Left ventricle myocardium superior (tissue), 1 donor: Measurements from ENCODE around the gene SQSTM1. TPM values are rescaled to one million over a fixed set of nuclear protein-coding genes. Genes with fewer than 3 reads are reported as not detected.
"Not testable (repeated sequence)": the region's sequence is repeated elsewhere in the genome, so short reads cannot be mapped to it uniquely, and the experiment has no call there.

ENCODE experiments used
- ATAC-seq: fragments of 200-7000 bp; cut with Tn5 transposase; one replicate; pipeline ENCODE4 v1.9.1; 2020; ENCODE audit warnings: mild to moderate bottlenecking, moderate library complexity
- DNase-seq: peaks from one replicate; pipeline ENCODE4 v3.0.0-alpha.2; 2020
- intact Hi-C: fragments of 100-400 bp; cut with micrococcal nuclease; formaldehyde crosslinking; loops from one replicate; pipeline ENCODE4 v1.11.0; 2022
- total RNA-seq: library from RNA; stranded (reverse); fragmentation: NEBNext Ultra II Directional; extraction: Animal tissue kit (Norgen Biotek cat#: 25700); gene quantifications from one replicate; pipeline ENCODE4 v1.2.1, GENCODE V29; 2021
- donor health status: DM: no; HTN: yes; CAD: no; lungs with severe emphysema.

SQSTM1 gene
- total RNA-seq, 1 donor from 2014 or later = 434 TPM

- DNase-seq (peak; percentile 11), ATAC-seq (no peak)
- intact Hi-C loops = no loop called here
Measured at GRCh38 chr5:179866241-179867078, 45.8 kb downstream of the SQSTM1 start.

DNA sequence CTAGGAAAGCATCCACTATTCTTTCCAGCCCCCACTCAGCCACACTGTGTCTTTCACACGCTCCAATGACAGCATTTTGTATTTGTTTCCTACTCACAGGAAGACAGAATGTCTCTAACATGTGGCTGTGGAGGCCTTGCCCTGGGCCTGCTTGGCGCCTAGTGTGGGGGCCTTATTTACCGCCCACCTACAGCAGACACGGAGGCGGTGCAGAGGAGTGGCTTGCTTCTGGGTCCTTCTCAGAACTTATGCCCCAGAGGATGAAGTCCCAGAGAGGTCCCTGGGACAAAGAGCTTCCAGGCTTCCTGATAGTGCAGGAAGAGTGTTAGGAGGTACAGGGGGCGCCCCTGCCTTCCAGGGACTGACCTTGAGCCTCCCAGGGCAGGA, 46.4 kb downstream of the SQSTM1 start:
- ATAC-seq = no peak
- intact Hi-C loops = no loop called here

GRCh38 chr5:179867476-179867875, 46.8 kb downstream of the SQSTM1 start:
- no peak for ATAC-seq
- intact Hi-C loops = no loop called here
- peak; percentile 26 for DNase-seq

More for the DNA sequence above, 46.4 kb downstream of the SQSTM1 start:
- peak; percentile 7 for DNase-seq

DNA sequence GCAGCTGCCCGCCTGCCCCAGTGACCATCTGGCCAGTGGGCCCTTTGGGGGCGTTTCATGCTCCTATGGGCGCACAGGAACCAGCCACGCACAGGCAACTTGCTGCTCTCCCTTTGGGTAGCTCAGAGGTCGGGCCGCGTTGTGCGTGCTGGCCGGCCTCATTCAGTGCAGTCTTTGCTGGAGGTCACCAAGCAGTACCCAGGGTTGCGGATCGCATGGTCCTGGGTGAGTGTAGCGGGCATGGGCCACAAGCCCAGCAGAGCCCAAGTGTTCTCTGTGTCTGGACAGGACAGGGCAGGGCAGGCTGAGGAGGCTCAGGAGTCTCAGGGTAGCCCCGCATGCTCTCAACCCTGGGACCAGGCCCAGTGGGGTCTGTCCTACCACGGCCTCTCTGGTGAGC, 47.8 kb downstream of the SQSTM1 start:
- intact Hi-C loops = no loop called here
- DNase-seq = peak; percentile 27
- ATAC-seq = no peak

DNA sequence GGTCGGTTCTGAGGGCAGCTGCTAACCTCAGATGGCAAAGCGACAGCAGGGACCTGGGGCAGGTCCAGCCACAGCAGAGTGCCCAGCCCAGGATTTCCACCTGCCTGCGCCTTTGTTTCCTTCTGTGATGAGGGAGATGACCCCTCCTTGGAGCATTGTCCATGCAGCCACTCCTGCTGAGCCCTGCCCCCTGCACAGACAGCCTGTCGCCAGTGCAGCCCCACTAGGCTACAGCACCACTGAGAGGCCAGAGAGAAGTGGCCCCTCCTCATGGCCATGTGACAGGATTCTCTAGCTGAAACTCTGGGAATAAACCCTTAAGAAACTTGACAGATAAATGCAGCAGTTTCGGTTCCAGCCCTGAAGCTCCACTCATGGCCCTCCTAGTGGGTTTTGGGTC, 48.4 kb downstream of the SQSTM1 start:
- intact Hi-C loops = no loop called here
- peak; percentile 24 for DNase-seq
- ATAC-seq = no peak

DNA sequence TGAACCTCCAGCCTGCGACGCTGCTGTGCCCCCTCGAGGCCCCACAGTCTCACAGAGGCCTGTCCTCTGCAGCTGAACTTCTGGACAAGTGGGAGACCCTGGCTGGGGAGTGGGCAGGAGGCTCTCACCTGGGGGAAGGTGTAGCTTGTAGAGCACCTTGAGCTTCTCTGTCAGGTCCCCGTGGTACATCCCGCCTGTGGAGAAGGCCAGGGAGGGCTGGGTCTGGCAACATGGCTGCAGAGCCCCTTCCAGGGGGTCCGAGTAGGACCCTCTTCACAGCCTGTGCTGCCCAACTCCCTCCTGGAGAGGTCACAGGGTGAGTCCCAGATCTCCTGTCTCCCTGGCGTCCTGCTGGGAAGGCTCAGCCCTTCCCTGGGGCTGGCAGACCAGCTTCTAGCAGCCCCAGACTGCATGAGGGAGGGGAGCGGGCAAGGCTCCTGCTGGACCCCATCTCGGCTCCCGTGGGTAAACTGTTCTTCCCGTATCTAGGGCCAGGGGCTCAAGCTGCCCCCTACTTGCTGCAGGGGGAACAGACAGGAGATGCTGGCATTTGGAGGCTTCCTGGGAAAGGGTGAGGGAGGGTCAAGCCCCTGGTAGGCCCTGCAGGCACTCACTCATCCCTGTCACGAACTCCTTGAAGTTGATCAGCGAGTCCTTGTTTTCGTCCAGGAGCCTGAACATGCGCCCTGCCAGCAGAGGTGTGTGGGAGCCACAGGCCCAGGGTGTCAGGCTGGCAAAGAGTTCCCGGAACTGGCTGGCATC, 49.1 kb downstream of the SQSTM1 start:
- no peak for ATAC-seq
- intact Hi-C loops = no loop called here
- DNase-seq = peak; percentile 22

DNA sequence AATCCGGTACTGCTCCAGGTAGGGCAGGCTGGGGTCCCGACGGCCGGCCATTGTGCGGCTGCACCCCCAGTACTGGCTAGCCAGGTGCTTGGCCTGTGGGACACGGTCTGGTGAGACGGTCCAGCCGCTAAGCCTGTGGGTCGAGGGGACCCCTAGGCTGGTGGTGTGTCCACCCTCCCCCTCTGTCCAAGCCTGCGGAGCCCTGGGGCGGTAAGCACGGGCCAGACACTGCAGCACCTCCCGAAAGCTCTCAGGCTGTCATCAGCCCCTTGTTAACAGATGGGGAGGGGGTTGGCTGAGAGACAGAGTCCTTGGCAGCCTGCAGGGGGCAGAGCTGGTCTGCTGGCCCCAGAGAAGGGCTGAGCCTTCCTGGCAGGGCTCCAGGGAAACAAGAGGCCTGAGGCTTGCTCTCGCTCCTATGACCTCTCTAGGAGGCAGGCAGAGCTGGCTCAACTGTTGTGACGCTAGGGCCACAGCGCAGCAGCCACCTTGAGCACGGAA, 49.7 kb downstream of the SQSTM1 start:
- DNase-seq (peak; percentile 85), ATAC-seq (peak; percentile 86)
- intact Hi-C loops = no loop called here

GRCh38 chr5:179870952-179871351, 50.2 kb downstream of the SQSTM1 start:
- no peak for ATAC-seq
- DNase-seq = no peak
- intact Hi-C loops = no loop called here

DNA sequence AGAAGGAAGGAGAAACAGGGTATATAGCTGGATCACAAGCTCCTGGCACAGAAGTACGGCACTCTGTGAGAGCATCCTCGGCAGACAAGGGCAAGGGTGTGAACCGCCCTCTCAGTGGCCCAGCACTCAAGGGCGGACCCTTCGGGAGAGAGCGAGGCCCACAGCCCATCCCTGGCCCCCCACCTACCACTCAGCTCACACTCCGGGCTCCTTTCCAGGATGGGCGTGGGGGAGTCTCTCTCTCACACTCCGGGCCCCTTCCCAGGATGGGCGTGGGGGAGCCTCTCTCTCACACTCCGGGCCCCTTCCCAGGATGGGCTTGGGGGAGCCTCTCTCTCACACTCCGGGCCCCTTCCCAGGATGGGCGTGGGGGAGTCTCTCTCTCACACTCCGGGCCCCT, 50.8 kb downstream of the SQSTM1 start:
- ATAC-seq = peak; percentile 6
- DNase-seq = peak; percentile 26
- intact Hi-C loops = not testable (repeated sequence)

GRCh38 chr5:179872055-179872827, 51.5 kb downstream of the SQSTM1 start:
- peak; percentile 26 for DNase-seq
- intact Hi-C loops = no loop called here
- no peak for ATAC-seq

DNA sequence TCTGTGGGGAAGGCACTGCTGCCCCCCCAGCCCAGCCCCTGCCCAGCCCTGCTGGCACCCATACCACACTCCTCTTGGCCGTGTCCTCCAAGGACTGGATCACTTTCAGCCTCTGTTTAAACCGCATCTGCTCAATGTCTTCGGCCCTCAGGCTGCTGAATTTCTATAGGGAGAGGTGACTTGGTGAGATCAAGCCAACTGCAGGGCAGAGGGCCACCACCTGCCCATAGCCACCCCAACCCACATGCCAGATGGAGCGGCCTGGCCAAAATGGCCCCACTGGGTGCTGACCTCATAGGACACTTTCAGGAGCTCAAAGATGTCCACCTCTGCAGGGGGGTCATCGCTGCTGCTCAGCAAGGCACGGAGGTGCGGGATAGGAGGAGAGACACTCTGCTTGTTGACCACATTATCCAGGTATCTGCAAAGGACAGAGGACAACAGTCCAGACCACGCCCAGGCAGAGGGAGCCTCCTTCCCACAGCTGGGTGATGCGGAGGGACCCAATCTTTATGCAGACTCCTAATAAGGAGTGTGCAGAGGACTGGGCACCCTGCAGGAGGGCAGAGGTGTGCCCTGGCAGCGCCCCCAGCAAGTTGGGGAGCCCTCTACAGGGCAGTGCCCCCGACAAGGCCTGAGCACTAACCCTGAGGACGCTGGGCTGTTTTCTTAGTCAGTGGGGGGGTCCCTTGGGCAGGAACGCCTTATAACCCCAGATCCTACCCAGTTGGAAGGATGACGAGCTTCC, 52.3 kb downstream of the SQSTM1 start:
- DNase-seq = peak; percentile 20
- intact Hi-C loops = no loop called here
- no peak for ATAC-seq

DNA sequence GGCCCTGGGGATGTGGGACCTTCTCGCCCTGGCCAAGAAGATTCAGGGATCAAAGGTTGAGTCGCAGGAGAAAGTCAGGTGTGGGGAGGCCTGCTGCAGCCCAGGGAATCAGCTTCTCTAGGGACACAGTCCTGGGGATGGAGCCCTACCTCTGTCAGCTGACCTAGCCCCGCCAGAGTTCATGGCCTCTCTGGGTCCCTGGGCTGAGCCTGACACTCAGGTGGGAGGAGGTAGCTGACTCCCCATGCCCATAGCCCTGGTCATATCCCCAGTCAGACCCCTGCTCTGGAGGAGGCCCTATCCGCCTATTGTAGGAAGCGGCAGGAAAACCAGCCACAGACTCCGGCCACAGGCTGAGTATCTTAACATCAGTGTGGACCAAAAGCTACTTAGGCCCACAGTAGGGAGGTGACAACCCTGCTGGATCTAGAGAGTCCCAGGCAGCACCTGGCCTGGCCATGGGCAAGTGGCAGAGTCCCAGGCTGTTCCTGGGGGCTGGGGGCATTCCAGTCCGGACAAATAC, 52.9 kb downstream of the SQSTM1 start:
- peak; percentile 10 for DNase-seq
- intact Hi-C loops = no loop called here
- no peak for ATAC-seq

GRCh38 chr5:179874136-179874535, 53.4 kb downstream of the SQSTM1 start:
- intact Hi-C loops = no loop called here
- DNase-seq = no peak
- ATAC-seq = no peak

GRCh38 chr5:179874536-179875292, 54.0 kb downstream of the SQSTM1 start:
- no peak for ATAC-seq
- intact Hi-C loops = no loop called here
- no peak for DNase-seq

GRCh38 chr5:179875741-179876609, 55.3 kb downstream of the SQSTM1 start:
- ATAC-seq = no peak

GRCh38 chr5:179876610-179876952, 55.9 kb downstream of the SQSTM1 start:
- ATAC-seq (no peak), DNase-seq (no peak)
- intact Hi-C loops = no loop called here

More at GRCh38 chr5:179875741-179876609, 55.3 kb downstream of the SQSTM1 start:
- intact Hi-C loops = no loop called here
- no peak for DNase-seq
